Measurements from ENCODE around the gene CRADD.

DNA sequence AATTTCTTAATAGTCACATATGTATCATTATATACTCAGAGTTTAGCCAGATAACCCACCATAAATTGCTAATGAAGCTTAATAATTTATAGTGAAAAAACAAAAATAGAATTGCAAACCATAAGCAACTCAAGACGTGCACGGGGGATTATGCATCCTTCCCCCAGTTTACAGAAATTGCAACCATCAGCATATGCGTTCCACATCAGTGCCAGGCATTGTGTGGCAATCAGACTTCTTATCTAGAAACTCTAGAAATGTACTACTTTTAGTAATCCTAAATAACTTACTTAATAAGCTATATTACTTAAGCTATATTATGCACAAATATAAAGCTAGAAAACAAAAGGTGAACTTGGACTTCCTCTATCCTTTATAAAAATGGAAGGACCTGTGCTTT, 115.8 kb downstream of the CRADD start:
- TF ChIP-seq, protein P1, sequence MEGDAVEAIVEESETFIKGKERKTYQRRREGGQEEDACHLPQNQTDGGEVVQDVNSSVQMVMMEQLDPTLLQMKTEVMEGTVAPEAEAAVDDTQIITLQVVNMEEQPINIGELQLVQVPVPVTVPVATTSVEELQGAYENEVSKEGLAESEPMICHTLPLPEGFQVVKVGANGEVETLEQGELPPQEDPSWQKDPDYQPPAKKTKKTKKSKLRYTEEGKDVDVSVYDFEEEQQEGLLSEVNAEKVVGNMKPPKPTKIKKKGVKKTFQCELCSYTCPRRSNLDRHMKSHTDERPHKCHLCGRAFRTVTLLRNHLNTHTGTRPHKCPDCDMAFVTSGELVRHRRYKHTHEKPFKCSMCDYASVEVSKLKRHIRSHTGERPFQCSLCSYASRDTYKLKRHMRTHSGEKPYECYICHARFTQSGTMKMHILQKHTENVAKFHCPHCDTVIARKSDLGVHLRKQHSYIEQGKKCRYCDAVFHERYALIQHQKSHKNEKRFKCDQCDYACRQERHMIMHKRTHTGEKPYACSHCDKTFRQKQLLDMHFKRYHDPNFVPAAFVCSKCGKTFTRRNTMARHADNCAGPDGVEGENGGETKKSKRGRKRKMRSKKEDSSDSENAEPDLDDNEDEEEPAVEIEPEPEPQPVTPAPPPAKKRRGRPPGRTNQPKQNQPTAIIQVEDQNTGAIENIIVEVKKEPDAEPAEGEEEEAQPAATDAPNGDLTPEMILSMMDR (conservative IDR thresholded peaks at IDR 0.05 in 1 of 2, IDR thresholded peaks at IDR 0.05 in 1 of 2; ENCODE audit: extremely low read depth in 1 of 2, insufficient read depth in 1 of 2, low read depth in 1 of 2, low read length in 2 of 2), result no peak
- TF ChIP-seq EZH2 (IDR thresholded peaks at IDR 0.05; ENCODE audit: borderline replicate concordance, low read length), result no peak

Measured in mammary epithelial cell (primary cell).